SK-N-MC (cell line): Measurements from ENCODE around the gene LYPD3.

Experiments
- EZH2 ChIP-seq: fragments of 200-600 bp; sonication (generic); IDR thresholded peaks from one replicate; pipeline ENCODE4 v1.6.1; 2017; ENCODE audit warnings: antibody characterized with exemption
- FOXP2 ChIP-seq: optimal IDR thresholded peaks from 2 replicates; pipeline ENCODE3; 2011; ENCODE audit warnings: mild to moderate bottlenecking, moderate library complexity; ENCODE audit not compliant: insufficient read depth; ENCODE audit errors: extremely low read length, control extremely low read depth
- POLR2AphosphoS5 ChIP-seq: IDR thresholded peaks from 2 replicates; pipeline ENCODE4 v1.6.1; 2012; ENCODE audit warnings: mild to moderate bottlenecking, low read depth, low read length, borderline replicate concordance

DNA sequence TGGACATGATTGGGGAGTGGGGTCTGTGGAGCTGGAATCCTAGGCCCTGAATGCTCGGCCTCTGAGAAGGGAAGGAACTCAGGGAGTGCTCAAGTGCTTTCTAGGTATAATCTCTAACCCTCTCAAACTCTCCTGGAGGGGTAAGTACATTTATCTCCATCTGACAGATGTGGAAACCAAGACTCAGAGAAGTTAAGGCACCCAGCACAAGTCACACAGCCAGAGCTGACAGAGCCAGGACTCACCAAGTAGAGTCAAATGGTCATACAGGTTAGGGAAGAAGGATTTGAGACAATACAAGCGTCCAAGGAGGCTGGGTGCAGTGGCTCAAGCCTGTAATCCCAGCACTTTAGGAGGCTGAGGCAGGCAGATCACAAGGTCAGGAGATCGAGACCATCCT is 12.9 kb upstream of the LYPD3 start:
- TF ChIP-seq EZH2 (no peak), POLR2AphosphoS5 (no peak), FOXP2 (no peak)
